ENCODE measurements around the gene FAM180A.

Gene FAM180A

GRCh38 chr7:135743907-135744731, 4.5 kb downstream of the FAM180A start:
- Histone ChIP-seq H3K4me2 (ENCODE audit: low read depth, low read length, poor library complexity, severe bottlenecking) (no peak overlapping the region), H3K4me3 (ENCODE audit: insufficient read depth, low read length, poor library complexity, severe bottlenecking) (no peak overlapping the region), H3K9me3 (ENCODE audit: insufficient read depth, low read length) (no peaks in the 10 kb centered on the region), H2AFZ (ENCODE audit: low read depth, low read length, severe bottlenecking) (no peak overlapping the region), H3K9me2 (replicated peaks; ENCODE audit: insufficient read depth, low read length) (no peaks in the 10 kb centered on the region), H3F3A (ENCODE audit: insufficient read depth) (no peaks in the 10 kb centered on the region), H3K9ac (ENCODE audit: low read length) (no peak overlapping the region), H3K79me2 (ENCODE audit: insufficient read depth, low read length) (no peaks in the 10 kb centered on the region), H3K27ac (ENCODE audit: low read depth, low read length) (no peak overlapping the region), H3K36me3 (ENCODE audit: low read length) (no peaks in the 10 kb centered on the region), H4K20me1 (ENCODE audit: low read depth, low read length) (no peaks in the 10 kb centered on the region), H3K27me3 (ENCODE audit: low read length) (no peaks in the 10 kb centered on the region)
- TF ChIP-seq CTCF (IDR thresholded peaks at IDR 0.05; ENCODE audit: insufficient read depth, low read length, poor library complexity, severe bottlenecking) (no peak), EZH2phosphoT487 (conservative IDR thresholded peaks at IDR 0.05; ENCODE audit: low read length) (no peak)

- Histone ChIP-seq H3K4me2 (ENCODE audit: low read depth, low read length, poor library complexity, severe bottlenecking) (no peak overlapping the region), H4K20me1 (ENCODE audit: low read depth, low read length) (no peaks in the 10 kb centered on the region), H3K27ac (ENCODE audit: low read depth, low read length) (no peak overlapping the region), H3K9me3 (ENCODE audit: insufficient read depth, low read length) (no peaks in the 10 kb centered on the region), H3F3A (ENCODE audit: insufficient read depth) (no peaks in the 10 kb centered on the region), H3K27me3 (ENCODE audit: low read length) (no peaks in the 10 kb centered on the region), H3K4me3 (ENCODE audit: insufficient read depth, low read length, poor library complexity, severe bottlenecking) (no peak overlapping the region), H3K36me3 (ENCODE audit: low read length) (no peaks in the 10 kb centered on the region), H2AFZ (ENCODE audit: low read depth, low read length, severe bottlenecking) (no peak overlapping the region), H3K9me2 (replicated peaks; ENCODE audit: insufficient read depth, low read length) (no peaks in the 10 kb centered on the region), H3K79me2 (ENCODE audit: insufficient read depth, low read length) (no peaks in the 10 kb centered on the region), H3K9ac (ENCODE audit: low read length) (no peak overlapping the region)
- TF ChIP-seq EZH2phosphoT487 (conservative IDR thresholded peaks at IDR 0.05; ENCODE audit: low read length) = no peak
- TF ChIP-seq CTCF (IDR thresholded peaks at IDR 0.05; ENCODE audit: insufficient read depth, low read length, poor library complexity, severe bottlenecking) = no peak
Observed at GRCh38 chr7:135742371-135742770, 6.2 kb downstream of the FAM180A start.

- no peak overlapping the region for H3K4me2 ChIP-seq (ENCODE audit: low read depth, low read length, poor library complexity, severe bottlenecking)
- no peak overlapping the region for H3K9ac ChIP-seq (ENCODE audit: low read length)
- no peaks in the 10 kb centered on the region for H3K79me2 ChIP-seq (ENCODE audit: insufficient read depth, low read length)
- no peak overlapping the region for H3K27ac ChIP-seq (ENCODE audit: low read depth, low read length)
- H4K20me1 ChIP-seq (ENCODE audit: low read depth, low read length) = no peaks in the 10 kb centered on the region
- H3K4me3 ChIP-seq (ENCODE audit: insufficient read depth, low read length, poor library complexity, severe bottlenecking) = no peak overlapping the region
- H3K9me2 ChIP-seq (replicated peaks; ENCODE audit: insufficient read depth, low read length) = no peaks in the 10 kb centered on the region
- no peaks in the 10 kb centered on the region for H3K36me3 ChIP-seq (ENCODE audit: low read length)
- H2AFZ ChIP-seq (ENCODE audit: low read depth, low read length, severe bottlenecking) = no peak overlapping the region
- TF ChIP-seq EZH2phosphoT487 (conservative IDR thresholded peaks at IDR 0.05; ENCODE audit: low read length) = no peak
- no peak for TF ChIP-seq CTCF (IDR thresholded peaks at IDR 0.05; ENCODE audit: insufficient read depth, low read length, poor library complexity, severe bottlenecking)
- no peaks in the 10 kb centered on the region for H3K9me3 ChIP-seq (ENCODE audit: insufficient read depth, low read length)
- no peaks in the 10 kb centered on the region for H3F3A ChIP-seq (ENCODE audit: insufficient read depth)
- H3K27me3 ChIP-seq (ENCODE audit: low read length) = no peaks in the 10 kb centered on the region
Observed at GRCh38 chr7:135741905-135742304, 6.7 kb downstream of the FAM180A start.
